GM21423 (cell line): ENCODE data around the gene PAPSS1.

Experiments used
- ATAC-seq: cut with Tn5 transposase; IDR thresholded peaks from one replicate; pipeline ENCODE4 v1.9.1; 2021; ENCODE audit warnings: mild to moderate bottlenecking, moderate library complexity; ENCODE audit not compliant: unreplicated experiment

The PAPSS1 gene

DNA sequence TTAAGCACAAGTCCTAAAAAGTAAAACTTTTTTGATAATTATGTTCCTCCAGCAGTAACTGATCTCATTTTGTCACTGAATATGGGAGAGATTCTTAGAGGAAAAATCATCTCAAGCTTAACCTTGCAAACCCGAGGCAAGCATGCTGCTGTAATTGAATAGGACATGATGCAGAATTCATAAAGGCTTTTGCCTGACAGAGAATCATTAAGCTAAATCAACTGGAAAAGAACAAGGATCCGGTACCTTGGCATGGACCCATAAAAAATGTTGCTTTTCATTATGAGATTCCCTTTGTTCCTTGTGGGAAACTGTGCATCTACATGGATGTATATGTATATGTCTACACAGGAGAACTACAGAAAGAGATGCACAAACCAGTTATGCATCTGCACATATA is 149.1 kb downstream of the PAPSS1 start:
- ATAC-seq, result no peak

DNA sequence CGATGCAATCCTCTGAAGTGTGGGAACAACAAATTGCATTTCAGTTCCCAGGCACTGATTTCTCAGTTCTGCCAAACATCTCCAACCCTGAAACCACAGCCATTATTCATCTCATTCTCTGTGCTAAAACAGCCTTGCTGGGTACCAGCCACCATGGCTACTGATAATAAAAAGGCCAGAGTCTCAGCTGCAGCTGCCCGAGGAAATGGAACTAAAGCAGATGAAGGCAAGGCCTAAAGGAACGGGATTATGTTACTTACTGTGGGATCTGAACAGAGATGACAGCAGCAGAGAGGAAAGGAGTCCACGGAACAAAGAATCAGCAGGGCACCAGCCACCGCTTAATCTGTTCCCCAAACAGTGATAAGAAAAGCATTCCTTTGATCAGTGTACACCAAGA is 155.7 kb downstream of the PAPSS1 start:
- no peak for ATAC-seq
